Measurements from ENCODE around the gene PLCB4.

- TF ChIP-seq POLR2A (IDR thresholded peaks at IDR 0.05; ENCODE audit: low read depth) (no peak), CTCF (IDR thresholded peaks at IDR 0.05) (no peak)
Measured at GRCh38 chr20:9476637-9477036, 407.8 kb downstream of the PLCB4 start.
